K562 (cell line): ENCODE data around the gene NT5C2. TPM values are rescaled to one million over a fixed set of nuclear protein-coding genes. Genes with fewer than 3 reads are reported as not detected.
"Not testable (repeated sequence)": the region's sequence is repeated elsewhere in the genome, so short reads cannot be mapped to it uniquely, and the experiment has no call there.

ENCODE experiments used
- ATAC-seq: fragments of 200-7000 bp; cut with Tn5 transposase; 3 replicates; pipeline ENCODE4 v1.9.1; 2020; ENCODE audit warnings: moderate library complexity
- BruUV-seq: library from RNA; stranded (reverse); fragments of 400-500 nt; replicated peaks from 2 replicates; lab custom pipeline; 2021; lab: Mats Ljungman, UMichigan
- CTCF ChIA-PET: fragments of 300-600 bp; formaldehyde crosslinking; extraction: SDS; loops from one replicate; lab custom pipeline; 2021; ENCODE audit warnings: low intra/inter-chr PET ratio; lab: Yijun Ruan, JAX
- POLR2A ChIA-PET: fragments of 300-600, 350-650 bp; sonication (Branson Sonifier 250); formaldehyde crosslinking; extraction: SDS; loops from one replicate; lab custom pipeline; 2021; ENCODE audit warnings: antibody characterized with exemption, inconsistent platforms; lab: Yijun Ruan, JAX
- DNase-seq, 4 experiments: peaks; one replicate each; pipeline versions ENCODE4 v3.0.0 to v3.0.0-alpha.2; 2011 to 2018; ENCODE audit warnings: low spot score in 3 of 4, mixed read lengths in 3 of 4; ENCODE audit errors: extremely low read depth in 1 of 4
- FAIRE-seq: peaks from 2 replicates; lab custom pipeline; 2011; peaks lifted over from hg19 to GRCh38; lab: Jason Lieb, UNC
- H2AFZ ChIP-seq: 2 replicates; pipeline ENCODE4 v1.6.0; 2011; ENCODE audit warnings: low read depth, low read length, control low read depth, inconsistent platforms
- H3K27ac ChIP-seq: fragments of 200-600 bp; 3 replicates; pipeline ENCODE4 v1.8.0; 2011; ENCODE audit warnings: low read depth, mild to moderate bottlenecking, control low read depth, inconsistent platforms, low read length, moderate library complexity, mixed read lengths; ENCODE audit errors: extremely low read depth
- H3K27me3 ChIP-seq, 2 experiments: fragments of 300-600 bp in 1 of 2; 2 replicates in 1 of 2; 3 replicates in 1 of 2; pipeline versions ENCODE4 v1.6.0 to v1.8.0; 2011; ENCODE audit warnings: inconsistent platforms in 2 of 2, low read length in 2 of 2, mild to moderate bottlenecking in 1 of 2, mixed read lengths in 1 of 2, moderate library complexity in 1 of 2; ENCODE audit not compliant: control insufficient read depth in 2 of 2, insufficient read depth in 2 of 2
- H3K36me3 ChIP-seq: fragments of 300-600 bp; 3 replicates; pipeline ENCODE4 v1.8.0; 2011; ENCODE audit warnings: mild to moderate bottlenecking, low read length, inconsistent platforms; ENCODE audit not compliant: control insufficient read depth, insufficient read depth
- H3K4me1 ChIP-seq, 2 experiments: fragments of 200-600 bp in 1 of 2; replicated peaks in 1 of 2; 2 replicates in 1 of 2; 3 replicates in 1 of 2; pipeline versions ENCODE4 v1.5.1 to v1.8.0; 2011; ENCODE audit warnings: inconsistent platforms in 2 of 2, low read length in 2 of 2, mild to moderate bottlenecking in 1 of 2, mixed read lengths in 1 of 2, moderate library complexity in 1 of 2; ENCODE audit not compliant: control insufficient read depth in 2 of 2, insufficient read depth in 2 of 2
- H3K4me2 ChIP-seq: 2 replicates; pipeline ENCODE4 v1.6.1; 2011; ENCODE audit warnings: low read length, control low read depth, inconsistent platforms, mixed read lengths; ENCODE audit not compliant: insufficient read depth
- H3K4me3 ChIP-seq: fragments of 200-600 bp; sonication (generic), shearing (Covaris generic); 2 replicates; pipeline ENCODE4 v1.5.1; 2016; ENCODE audit warnings: control low read depth, inconsistent platforms
- H3K79me2 ChIP-seq: fragments of 200-600 bp; 3 replicates; pipeline ENCODE4 v1.8.0; 2011; ENCODE audit warnings: low read length, inconsistent platforms; ENCODE audit not compliant: control insufficient read depth, insufficient read depth
- H3K9ac ChIP-seq, 2 experiments: 2 replicates each; pipeline versions ENCODE4 v1.6.0 to v1.6.1; 2011; ENCODE audit warnings: low read depth in 2 of 2, low read length in 2 of 2, control low read depth in 1 of 2, inconsistent platforms in 1 of 2, mild to moderate bottlenecking in 1 of 2, mixed read lengths in 1 of 2; ENCODE audit not compliant: insufficient read depth in 1 of 2
- H3K9me1 ChIP-seq: one replicate; pipeline ENCODE4 v1.6.0; 2011; ENCODE audit warnings: inconsistent platforms, mild to moderate bottlenecking, low read length, moderate library complexity; ENCODE audit not compliant: control insufficient read depth, insufficient read depth
- H3K9me3 ChIP-seq: replicated peaks from 2 replicates; pipeline ENCODE4 v1.5.1; 2011; ENCODE audit warnings: low read depth, low read length, inconsistent platforms; ENCODE audit not compliant: control insufficient read depth, insufficient read depth
- H4K20me1 ChIP-seq: replicated peaks from 2 replicates; pipeline ENCODE4 v1.6.1; 2011; ENCODE audit warnings: low read length, inconsistent platforms, mixed read lengths; ENCODE audit not compliant: control insufficient read depth, insufficient read depth
- CBX3 ChIP-seq, 2 experiments: IDR thresholded peaks; 1 replicate in 1 of 2; 2 replicates in 1 of 2; pipeline ENCODE4 v1.6.1; 2012; ENCODE audit warnings: inconsistent platforms in 2 of 2, low read length in 2 of 2, borderline replicate concordance in 1 of 2, control low read depth in 1 of 2
- CBX5 ChIP-seq: IDR thresholded peaks from 2 replicates; pipeline ENCODE4 v1.6.1; 2014; ENCODE audit warnings: low read depth, borderline replicate concordance
- EP300 ChIP-seq: IDR thresholded peaks from 2 replicates; pipeline ENCODE4 v1.6.1; 2012; ENCODE audit warnings: low read length, improper control_type of control experiment
- LEF1 ChIP-seq: fragments of 450-650 bp; IDR thresholded peaks from 2 replicates; pipeline ENCODE4 v1.6.1; 2016; ENCODE audit warnings: mild to moderate bottlenecking
- SNIP1 ChIP-seq: fragments of 450-650 bp; IDR thresholded peaks from 2 replicates; pipeline ENCODE4 v1.7.1; 2017; ENCODE audit warnings: low read depth, mild to moderate bottlenecking
- TRIM24 ChIP-seq, 2 experiments: fragments of 450-650 bp; IDR thresholded peaks; 2 replicates each; pipeline ENCODE4 v1.6.1; 2016
- TRIM28 ChIP-seq: fragments of 450-650 bp; IDR thresholded peaks from 2 replicates; pipeline ENCODE4 v1.6.1; 2017
- WGBS: fragments of 100-300 bp; shearing (Covaris generic); methylation state at CpG from one replicate; pipeline ENCODE4 v1.1.6; 2016; ENCODE audit warnings: low coverage, mixed read lengths; ENCODE audit not compliant: insufficient coverage; ENCODE audit errors: missing lambda C conversion rate; 5-methylcytosine and 5-hydroxymethylcytosine counted together
- in situ Hi-C: fragments of 300-500 bp; cut with MboI; formaldehyde crosslinking; loops from 4 replicates; pipeline ENCODE4 v1.15.0; 2018; ENCODE audit warnings: inconsistent platforms, mixed read lengths
- intact Hi-C: fragments of 100-400 bp; cut with micrococcal nuclease; formaldehyde crosslinking; loops from 2 replicates; pipeline ENCODE4 v1.14.2; 2022
- polyA plus RNA-seq, 8 experiments: library from polyadenylated mRNA; depleted of rRNA in 4 of 8; stranded (reverse) in 5 of 8; unstranded in 3 of 8; fragments of >200 nt; fragmentation: Nextera tagmentation in 2 of 8; fragmentation: Illumina TruSeq in 1 of 8; extraction: Ambion mirVana in 2 of 8; extraction: Trizol in 1 of 8; gene quantifications; 2 replicates each; pipeline versions ENCODE4 v1.2.1 to v1.2.3, GENCODE V29; 2011 to 2014; ENCODE audit warnings: inconsistent platforms in 1 of 8, missing spikeins in 1 of 8
- total RNA-seq, 7 experiments: library from RNA; depleted of rRNA in 6 of 7; stranded (reverse); fragments of >200 nt in 6 of 7; fragmentation: Illumina TruSeq in 2 of 7; extraction: Trizol in 2 of 7; gene quantifications; 2 replicates each; pipeline versions ENCODE4 v1.2.1 to v1.2.3, GENCODE V29; 2011 to 2021; ENCODE audit warnings: low replicate concordance in 1 of 7
- TF ChIP-seq, protein P1 (sequence below): fragments of 450-650 bp; IDR thresholded peaks from 2 replicates; pipeline ENCODE4 v1.6.1; 2018; ENCODE audit warnings: mild to moderate bottlenecking, low read depth; ENCODE audit not compliant: partially characterized antibody

NT5C2 gene
- total and polyA plus RNA-seq, 9 of the 15 experiments (the other 6 are each of a cell fraction or from before 2014, with no cell fraction given): 11.3 to 45.2 (median 27.7) TPM

DNA sequence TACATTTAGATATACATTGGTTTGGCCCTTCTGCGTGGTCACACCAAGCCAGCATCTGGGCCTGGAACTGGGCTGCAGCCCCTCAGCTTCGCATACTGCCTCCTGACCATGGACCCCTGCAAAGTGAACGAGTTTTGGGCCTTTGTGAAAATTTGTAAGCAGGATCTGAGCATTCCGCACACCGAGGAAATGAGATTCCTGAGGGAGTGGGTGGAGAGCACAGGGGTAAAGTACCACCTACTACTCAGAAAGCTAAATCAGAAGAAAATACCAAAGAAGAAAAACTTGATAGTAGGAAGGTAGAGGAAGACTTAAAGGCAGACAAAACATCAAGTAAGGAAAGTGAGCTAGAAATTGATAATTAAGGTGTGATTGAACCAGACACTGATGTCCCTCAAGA lies 22.5 kb upstream of the NT5C2 start:
- intact Hi-C loops: no loop called here
- H3K27ac ChIP-seq: no peak overlapping the region
- H3K9me1 ChIP-seq: no peaks in the 10 kb centered on the region
- FAIRE-seq: no peak
- H3K79me2 ChIP-seq: no peaks in the 10 kb centered on the region
- no peak overlapping the region for H3K9ac ChIP-seq
- H3K36me3 ChIP-seq: no peaks in the 10 kb centered on the region
- H2AFZ ChIP-seq: no peak overlapping the region
- 10% methylated on average over 2 of the region's 5 CpGs for WGBS
- no peak for TF ChIP-seq LEF1
- no peak for TF ChIP-seq SNIP1
- TF ChIP-seq, all 486 proteins: peak for 0
- ATAC-seq (no peak), DNase-seq (no peak)
- no peaks in the 10 kb centered on the region for H3K4me1 ChIP-seq
- H3K27me3 ChIP-seq: no peaks in the 10 kb centered on the region
- H3K9me3 ChIP-seq: no peaks in the 10 kb centered on the region
- no peaks in the 10 kb centered on the region for H4K20me1 ChIP-seq
- H3K4me2 ChIP-seq: no peak overlapping the region
- CTCF ChIA-PET: no interaction called here
- POLR2A ChIA-PET: interaction anchor here (0.6 to 0.8 kb wide), 2 partner anchors 20 to 29 kb away, joined by 3 read pairs; no protein-coding TSS in a partner anchor
- H3K4me3 ChIP-seq: no peak overlapping the region
- no TSS peak for BruUV-seq
- in situ Hi-C loops: no loop called here

DNA sequence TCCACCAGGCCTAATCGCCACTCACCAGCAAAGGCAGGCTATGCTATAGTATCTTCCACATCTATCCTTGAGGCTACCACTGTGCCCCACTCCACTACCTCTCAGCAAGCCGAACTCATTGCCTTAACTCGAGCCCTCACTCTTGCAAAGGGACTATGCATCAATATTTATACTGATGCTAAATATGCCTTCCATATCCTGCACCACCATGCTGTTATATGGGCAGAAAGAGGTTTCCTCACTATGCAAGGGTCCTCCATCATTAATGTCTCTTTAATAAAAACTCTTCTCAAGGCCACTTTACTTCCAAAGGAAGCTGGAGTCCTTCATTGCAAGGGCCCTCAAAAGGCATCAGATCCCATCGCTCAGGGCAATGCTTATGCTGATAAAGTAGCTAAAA lies 17.2 kb upstream of the NT5C2 start:
- not testable (repeated sequence) for H4K20me1 ChIP-seq
- 0 out of 4 replicates have a peak, but pooled peaks of 1 of the 2 experiments have one; percentile 53 for TF ChIP-seq TRIM24 (IDR thresholded peaks at IDR 0.05)
- TF ChIP-seq EP300: peak; percentile 18; the same call in 1 of the 2 replicates
- TF ChIP-seq CBX3 (IDR thresholded peaks at IDR 0.05; ENCODE audit: borderline replicate concordance in 1 of 2, low read length in 2 of 2): peak in 1 of 2 experiments; percentile 50; a peak in 1 of 3 replicates
- TF ChIP-seq CBX5: peak; percentile 76
- TF ChIP-seq, protein P1, sequence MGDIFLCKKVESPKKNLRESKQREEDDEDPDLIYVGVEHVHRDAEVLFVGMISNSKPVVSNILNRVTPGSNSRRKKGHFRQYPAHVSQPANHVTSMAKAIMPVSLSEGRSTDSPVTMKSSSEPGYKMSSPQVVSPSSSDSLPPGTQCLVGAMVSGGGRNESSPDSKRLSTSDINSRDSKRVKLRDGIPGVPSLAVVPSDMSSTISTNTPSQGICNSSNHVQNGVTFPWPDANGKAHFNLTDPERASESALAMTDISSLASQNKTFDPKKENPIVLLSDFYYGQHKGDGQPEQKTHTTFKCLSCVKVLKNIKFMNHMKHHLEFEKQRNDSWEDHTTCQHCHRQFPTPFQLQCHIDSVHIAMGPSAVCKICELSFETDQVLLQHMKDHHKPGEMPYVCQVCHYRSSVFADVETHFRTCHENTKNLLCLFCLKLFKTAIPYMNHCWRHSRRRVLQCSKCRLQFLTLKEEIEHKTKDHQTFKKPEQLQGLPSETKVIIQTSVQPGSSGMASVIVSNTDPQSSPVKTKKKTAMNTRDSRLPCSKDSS: peak; percentile 70
- TF ChIP-seq TRIM28: peak; percentile 96
- TF ChIP-seq, all 486 proteins: peak for 6; not testable (repeated sequence) for 480
- DNase-seq, H3K9me1 ChIP-seq, H3K36me3 ChIP-seq, H3K9ac ChIP-seq, H3K27ac ChIP-seq, H3K4me3 ChIP-seq, ATAC-seq, in situ Hi-C loops, H2AFZ ChIP-seq, POLR2A ChIA-PET, H3K4me2 ChIP-seq, H3K9me3 ChIP-seq, H3K4me1 ChIP-seq, FAIRE-seq, intact Hi-C loops, H3K27me3 ChIP-seq, H3K79me2 ChIP-seq, BruUV-seq, CTCF ChIA-PET: not testable (repeated sequence)
- WGBS: 15% methylated on average over 4 of the region's 4 CpGs

DNA sequence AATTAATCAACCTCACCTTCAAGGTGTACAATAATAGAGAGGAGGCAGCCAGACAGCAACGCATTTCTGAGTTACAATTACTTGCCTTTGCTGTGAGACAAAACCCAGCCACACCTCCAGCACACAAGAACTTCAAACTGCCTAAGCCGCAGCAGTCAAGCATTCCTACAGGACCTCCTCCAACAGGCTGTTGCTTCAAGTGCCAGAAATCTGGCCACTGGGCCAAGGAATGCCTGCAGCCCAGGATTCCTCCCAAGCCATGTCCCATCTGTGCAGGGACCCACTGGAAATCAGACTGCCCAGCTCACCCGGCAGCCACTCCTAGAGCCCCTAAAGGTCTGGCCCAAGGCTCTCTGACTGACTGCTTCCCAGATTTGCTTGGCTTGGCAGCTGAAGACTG lies 14.6 kb upstream of the NT5C2 start:
- FAIRE-seq, H3K4me3 ChIP-seq, H3K27me3 ChIP-seq, intact Hi-C loops, CTCF ChIA-PET, H2AFZ ChIP-seq, H3K9ac ChIP-seq, H3K9me3 ChIP-seq, in situ Hi-C loops, H3K9me1 ChIP-seq, H4K20me1 ChIP-seq, H3K79me2 ChIP-seq, H3K27ac ChIP-seq, H3K4me1 ChIP-seq, H3K4me2 ChIP-seq, ATAC-seq, POLR2A ChIA-PET, DNase-seq, H3K36me3 ChIP-seq, BruUV-seq: not testable (repeated sequence)
- 83% methylated on average over 1 of the region's 3 CpGs for WGBS
